H1 (cell line): Measurements from ENCODE around the gene CNPY3.

Experiments
- EP300 ChIP-seq, 2 experiments: IDR thresholded peaks; 1 replicate in 1 of 2; 2 replicates in 1 of 2; pipeline ENCODE4 v1.6.1; 2011 to 2012; ENCODE audit warnings: low read depth in 2 of 2, low read length in 2 of 2, mild to moderate bottlenecking in 2 of 2, borderline replicate concordance in 1 of 2, inconsistent platforms in 1 of 2, moderate library complexity in 1 of 2
- EZH2 ChIP-seq: fragments of 200-600 bp; sonication (generic); IDR thresholded peaks from 2 replicates; pipeline ENCODE4 v1.7.1; 2012; ENCODE audit warnings: low read depth, mild to moderate bottlenecking, moderate library complexity, low read length, inconsistent platforms; ENCODE audit not compliant: severe bottlenecking
- JUN ChIP-seq: IDR thresholded peaks from 2 replicates; pipeline ENCODE4 v1.6.1; 2011; ENCODE audit warnings: low read depth, mild to moderate bottlenecking, improper control_type of control experiment, low read length
- POLR2A ChIP-seq, 2 experiments: IDR thresholded peaks; 1 replicate in 1 of 2; 2 replicates in 1 of 2; pipeline ENCODE4 v1.6.1; 2011; ENCODE audit warnings: low read depth in 2 of 2, low read length in 2 of 2, mild to moderate bottlenecking in 2 of 2; ENCODE audit errors: control extremely low read depth in 1 of 2
- RAD21 ChIP-seq, 2 experiments: IDR thresholded peaks in 1 of 2; conservative IDR thresholded peaks in 1 of 2; 2 replicates each; pipeline ENCODE4 v1.6.1; 2011; ENCODE audit warnings: low read depth in 2 of 2, low read length in 2 of 2, improper control_type of control experiment in 1 of 2, inconsistent platforms in 1 of 2, mild to moderate bottlenecking in 1 of 2, moderate library complexity in 1 of 2
- RNF2 ChIP-seq: fragments of 200-900, 300-1000 bp; sonication (generic); IDR thresholded peaks from 2 replicates; pipeline ENCODE4 v1.7.1; 2016; ENCODE audit warnings: borderline replicate concordance, low read depth, mild to moderate bottlenecking, antibody characterized with exemption, low read length; ENCODE audit not compliant: poor library complexity, severe bottlenecking; ENCODE audit errors: missing control alignments
- TAF1 ChIP-seq: IDR thresholded peaks from 2 replicates; pipeline ENCODE4 v1.6.1; 2011; ENCODE audit warnings: mild to moderate bottlenecking, low read depth, low read length
- YY1 ChIP-seq: IDR thresholded peaks from 2 replicates; pipeline ENCODE4 v1.6.1; 2011; ENCODE audit warnings: low read depth, mild to moderate bottlenecking, low read length
- TF ChIP-seq, protein P1 (sequence below), 3 experiments: IDR thresholded peaks; 1 replicate in 2 of 3; 2 replicates in 1 of 3; pipeline versions ENCODE4 v1.5.1 to v1.6.1; 2011; ENCODE audit warnings: low read length in 3 of 3, mild to moderate bottlenecking in 3 of 3, inconsistent platforms in 2 of 3, low read depth in 1 of 3, moderate library complexity in 1 of 3; ENCODE audit not compliant: insufficient read depth in 1 of 3; ENCODE audit errors: control extremely low read depth in 1 of 3

DNA sequence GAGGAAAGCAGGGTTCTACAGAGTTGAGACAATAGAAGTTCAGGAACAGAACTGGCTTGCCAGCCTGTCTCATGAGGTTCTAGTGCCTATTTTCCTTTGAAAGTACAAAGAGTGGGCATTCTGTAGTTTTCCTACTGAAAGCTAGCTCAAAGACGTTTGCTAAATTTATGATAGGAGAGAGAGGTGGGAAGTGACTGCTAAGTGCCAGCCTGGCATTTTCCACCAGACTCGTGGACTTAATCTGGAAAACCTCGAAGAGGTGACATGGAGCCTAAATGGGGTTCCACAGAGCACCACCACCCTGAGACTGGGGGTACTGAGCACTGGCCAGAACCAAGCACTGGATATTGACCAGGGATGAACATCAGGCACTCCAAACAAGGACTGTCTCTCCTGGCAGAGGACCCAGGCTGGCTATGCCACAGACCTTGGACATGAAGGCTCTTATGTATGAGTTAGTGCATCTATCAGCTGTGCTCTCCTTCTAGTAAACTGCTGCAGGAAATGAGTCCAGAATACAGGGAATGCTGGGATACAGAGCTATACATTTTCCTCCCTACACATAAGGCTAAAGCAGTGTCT, 42.6 kb downstream of the CNPY3 start:
- TF ChIP-seq EZH2 (no peak), EP300 (IDR thresholded peaks at IDR 0.05; ENCODE audit: borderline replicate concordance in 1 of 2, low read depth in 2 of 2, low read length in 2 of 2) (no peak), POLR2A (IDR thresholded peaks at IDR 0.05; ENCODE audit: control extremely low read depth in 1 of 2, low read depth in 2 of 2, low read length in 2 of 2) (no peak), TAF1 (no peak), RNF2 (no peak), RAD21 (IDR thresholded peaks at IDR 0.05 in 1 of 2, conservative IDR thresholded peaks at IDR 0.05 in 1 of 2; ENCODE audit: low read depth in 2 of 2, low read length in 2 of 2) (no peak), YY1 (no peak), JUN (no peak)
- TF ChIP-seq, protein P1, sequence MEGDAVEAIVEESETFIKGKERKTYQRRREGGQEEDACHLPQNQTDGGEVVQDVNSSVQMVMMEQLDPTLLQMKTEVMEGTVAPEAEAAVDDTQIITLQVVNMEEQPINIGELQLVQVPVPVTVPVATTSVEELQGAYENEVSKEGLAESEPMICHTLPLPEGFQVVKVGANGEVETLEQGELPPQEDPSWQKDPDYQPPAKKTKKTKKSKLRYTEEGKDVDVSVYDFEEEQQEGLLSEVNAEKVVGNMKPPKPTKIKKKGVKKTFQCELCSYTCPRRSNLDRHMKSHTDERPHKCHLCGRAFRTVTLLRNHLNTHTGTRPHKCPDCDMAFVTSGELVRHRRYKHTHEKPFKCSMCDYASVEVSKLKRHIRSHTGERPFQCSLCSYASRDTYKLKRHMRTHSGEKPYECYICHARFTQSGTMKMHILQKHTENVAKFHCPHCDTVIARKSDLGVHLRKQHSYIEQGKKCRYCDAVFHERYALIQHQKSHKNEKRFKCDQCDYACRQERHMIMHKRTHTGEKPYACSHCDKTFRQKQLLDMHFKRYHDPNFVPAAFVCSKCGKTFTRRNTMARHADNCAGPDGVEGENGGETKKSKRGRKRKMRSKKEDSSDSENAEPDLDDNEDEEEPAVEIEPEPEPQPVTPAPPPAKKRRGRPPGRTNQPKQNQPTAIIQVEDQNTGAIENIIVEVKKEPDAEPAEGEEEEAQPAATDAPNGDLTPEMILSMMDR (IDR thresholded peaks at IDR 0.05; ENCODE audit: control extremely low read depth in 1 of 3, insufficient read depth in 1 of 3, low read depth in 1 of 3, low read length in 3 of 3), result no peak
